ENCODE results near the gene AARS2.

DNA sequence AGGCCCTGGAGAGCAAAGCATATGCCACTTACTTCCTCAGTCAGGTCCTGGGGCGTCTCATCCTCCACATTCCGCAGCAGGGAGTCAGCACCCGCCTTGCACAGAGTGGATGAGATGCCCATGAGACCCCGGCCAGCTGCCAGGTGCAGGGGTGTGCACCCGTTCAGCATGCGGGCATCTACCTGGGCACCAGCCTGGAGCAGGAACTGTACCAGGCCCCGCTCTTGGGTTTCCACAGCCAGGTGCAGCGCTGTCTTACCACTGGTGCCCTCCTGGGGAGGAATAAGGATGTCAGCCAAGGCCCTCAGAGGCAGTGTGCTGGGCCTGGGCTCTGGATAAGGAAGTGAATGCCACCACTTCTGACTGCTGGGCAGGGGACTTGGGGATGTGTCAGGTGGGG, 53.1 kb downstream of the AARS2 start:
- no peak for TF ChIP-seq ZFP3 (CRISPR knock-in tag; IDR thresholded peaks at IDR 0.05)
- TF ChIP-seq PPARA (CRISPR knock-in tag; IDR thresholded peaks at IDR 0.05; ENCODE audit: borderline replicate concordance), result no peak
- no peak for TF ChIP-seq GLIS3 (CRISPR knock-in tag; IDR thresholded peaks at IDR 0.05)
- TF ChIP-seq BACH2 (CRISPR knock-in tag; IDR thresholded peaks at IDR 0.05; ENCODE audit: borderline replicate concordance), result no peak

Data from SK-N-SH treated with all-trans-retinoic acid at 6 μM for 48 hours (cell line).